NCI-H748 (cell line): ENCODE measurements around the gene ADAMTS2.

Experiments
- DNase-seq: peaks from one replicate; lab custom pipeline; 2025; ENCODE audit not compliant: unreplicated experiment; lab: John Stamatoyannopoulos, UW

The ADAMTS2 gene

GRCh38 chr5:179237770-179238627, 107.3 kb downstream of the ADAMTS2 start:
- no peak for DNase-seq

- no peak for DNase-seq
These were observed 109.6 kb downstream of the ADAMTS2 start for GRCh38 chr5:179235416-179236400.

GRCh38 chr5:179234563-179235135, 110.6 kb downstream of the ADAMTS2 start:
- no peak for DNase-seq

GRCh38 chr5:179233909-179234562, 111.2 kb downstream of the ADAMTS2 start:
- DNase-seq: no peak

GRCh38 chr5:179232091-179232735, 113.0 kb downstream of the ADAMTS2 start:
- no peak for DNase-seq

GRCh38 chr5:179231309-179231708, 114.0 kb downstream of the ADAMTS2 start:
- no peak for DNase-seq

GRCh38 chr5:179230061-179230461, 115.2 kb downstream of the ADAMTS2 start:
- DNase-seq: no peak

GRCh38 chr5:179229331-179229831, 115.9 kb downstream of the ADAMTS2 start:
- DNase-seq: no peak

GRCh38 chr5:179228341-179229121, 116.7 kb downstream of the ADAMTS2 start:
- no peak for DNase-seq

- no peak for DNase-seq
These were observed 117.5 kb downstream of the ADAMTS2 start for GRCh38 chr5:179227580-179228311.

GRCh38 chr5:179227229-179227579, 118.1 kb downstream of the ADAMTS2 start:
- DNase-seq: no peak

- DNase-seq: no peak
These were observed 118.6 kb downstream of the ADAMTS2 start for GRCh38 chr5:179226696-179227095.

- no peak for DNase-seq
These were observed 119.9 kb downstream of the ADAMTS2 start for GRCh38 chr5:179225387-179225786.

GRCh38 chr5:179224741-179225140, 120.5 kb downstream of the ADAMTS2 start:
- no peak for DNase-seq

GRCh38 chr5:179223961-179224360, 121.3 kb downstream of the ADAMTS2 start:
- no peak for DNase-seq

- DNase-seq: no peak
These were observed 121.7 kb downstream of the ADAMTS2 start for GRCh38 chr5:179223528-179223927.

GRCh38 chr5:179222246-179223017, 122.8 kb downstream of the ADAMTS2 start:
- DNase-seq: no peak

- no peak for DNase-seq
These were observed 123.4 kb downstream of the ADAMTS2 start for GRCh38 chr5:179221877-179222220.
